Tibial nerve (tissue), 3 donors: Measurements from ENCODE around the gene NT5C2.

Experiments used
- CTCF ChIP-seq, 5 experiments: fragments of 200-600 bp in 3 of 5; fragments of 450-650 bp in 2 of 5; sonication (generic) in 3 of 5; IDR thresholded peaks; one replicate each; pipeline ENCODE4 v1.5.1; 2016 to 2019; ENCODE audit warnings: antibody characterized with exemption in 5 of 5, mild to moderate bottlenecking in 3 of 5, moderate library complexity in 2 of 5
- POLR2A ChIP-seq, 2 donors: fragments of 450-650 bp; IDR thresholded peaks; one replicate each; pipeline ENCODE4 v1.6.1; 2017; ENCODE audit warnings: antibody characterized with exemption in 2 of 2, mild to moderate bottlenecking in 2 of 2, moderate library complexity in 2 of 2

GRCh38 chr10:103062854-103063590 is 130.1 kb downstream of the NT5C2 start:
- no peak for TF ChIP-seq CTCF (IDR thresholded peaks at IDR 0.05)
- no peak for TF ChIP-seq POLR2A (IDR thresholded peaks at IDR 0.05)
